CD4-positive, alpha-beta T cell treated with Interleukin-6 at 100 ng/mL for 8 hours (primary cell): ENCODE data around the gene ANKRD44.
"Not testable (repeated sequence)": the region's sequence is repeated elsewhere in the genome, so short reads cannot be mapped to it uniquely, and the experiment has no call there.

ENCODE experiments used
- DNase-seq: peaks from one replicate; pipeline ENCODE4 v3.0.0-alpha.2; 2020; ENCODE audit warnings: mixed read lengths, low spot score

Gene ANKRD44

GRCh38 chr2:197259470-197259999, 51.0 kb downstream of the ANKRD44 start:
- DNase-seq, result no peak

GRCh38 chr2:197258580-197258979, 52.0 kb downstream of the ANKRD44 start:
- no peak for DNase-seq

- DNase-seq, result no peak
These were observed 53.9 kb downstream of the ANKRD44 start for GRCh38 chr2:197256547-197257170.

- DNase-seq, result no peak
These were observed 54.6 kb downstream of the ANKRD44 start for GRCh38 chr2:197256021-197256420.

GRCh38 chr2:197255543-197255942, 55.0 kb downstream of the ANKRD44 start:
- peak; percentile 73 for DNase-seq

GRCh38 chr2:197254776-197255530, 55.6 kb downstream of the ANKRD44 start:
- DNase-seq, result peak; percentile 28

GRCh38 chr2:197251576-197251975, 59.0 kb downstream of the ANKRD44 start:
- DNase-seq, result no peak

GRCh38 chr2:197251163-197251562, 59.4 kb downstream of the ANKRD44 start:
- DNase-seq, result no peak

- DNase-seq, result no peak
These were observed 60.5 kb downstream of the ANKRD44 start for GRCh38 chr2:197250084-197250397.

GRCh38 chr2:197249381-197250083, 61.0 kb downstream of the ANKRD44 start:
- no peak for DNase-seq

- DNase-seq, result peak; percentile 34
These were observed 62.0 kb downstream of the ANKRD44 start for GRCh38 chr2:197248623-197249022.

GRCh38 chr2:197248001-197248401, 62.6 kb downstream of the ANKRD44 start:
- no peak for DNase-seq

- DNase-seq, result no peak
These were observed 63.5 kb downstream of the ANKRD44 start for GRCh38 chr2:197247083-197247482.

- DNase-seq, result no peak
These were observed 64.5 kb downstream of the ANKRD44 start for GRCh38 chr2:197245829-197246804.

GRCh38 chr2:197244349-197244748, 66.2 kb downstream of the ANKRD44 start:
- DNase-seq, result no peak

GRCh38 chr2:197242719-197243118, 67.9 kb downstream of the ANKRD44 start:
- no peak for DNase-seq

- no peak for DNase-seq
These were observed 69.0 kb downstream of the ANKRD44 start for GRCh38 chr2:197241596-197241995.

- DNase-seq, result no peak
These were observed 69.4 kb downstream of the ANKRD44 start for GRCh38 chr2:197241153-197241552.

GRCh38 chr2:197240421-197241041, 70.0 kb downstream of the ANKRD44 start:
- DNase-seq, result peak; percentile 37

GRCh38 chr2:197240018-197240417, 70.6 kb downstream of the ANKRD44 start:
- not testable (repeated sequence) for DNase-seq

- no peak for DNase-seq
These were observed 71.1 kb downstream of the ANKRD44 start for GRCh38 chr2:197239434-197239833.
